ENCODE results near the gene TMEM87B.

Gene TMEM87B

DNA sequence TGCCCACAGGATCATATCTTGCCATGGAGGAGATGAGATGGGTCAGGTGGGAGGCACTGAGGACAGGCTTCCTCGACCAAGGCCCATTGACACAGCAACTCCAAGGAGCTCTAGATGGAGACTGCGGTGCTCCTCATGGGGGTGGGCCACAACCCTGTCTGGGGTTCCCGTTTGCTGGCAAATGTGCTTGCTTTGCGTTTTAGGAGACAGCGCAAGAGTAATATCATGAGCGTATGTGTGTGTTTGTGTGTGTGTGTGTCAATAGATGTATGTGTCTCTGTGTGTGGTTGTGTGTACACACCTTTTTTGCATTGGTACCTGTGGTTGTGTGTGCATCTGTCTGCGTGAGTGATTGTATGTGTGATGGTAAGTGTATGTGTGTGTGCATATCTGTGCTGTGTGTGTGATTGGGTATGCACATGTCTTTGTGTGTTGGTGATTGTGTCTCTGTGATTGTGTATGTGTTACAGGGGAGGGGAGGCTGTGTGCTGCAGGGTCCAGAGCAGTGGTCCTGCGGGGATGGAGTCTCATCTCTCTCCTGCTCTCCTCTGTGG lies 87.5 kb downstream of the TMEM87B start:
- H3K9ac ChIP-seq (ENCODE audit: low read length) = no peak overlapping the region
- H3K14ac ChIP-seq (ENCODE audit: low read length in 2 of 2) = no peak overlapping the region
- H2BK12ac ChIP-seq (ENCODE audit: low read length in 2 of 2) = no peak overlapping the region
- no peaks in the 10 kb centered on the region for H3K36me3 ChIP-seq (ENCODE audit: control insufficient read depth in 1 of 2, insufficient read depth in 2 of 2, low read depth in 1 of 2, low read length in 2 of 2)
- H4K8ac ChIP-seq (ENCODE audit: low read length) = no peak overlapping the region
- H3K79me1 ChIP-seq (replicated peaks; ENCODE audit: low read length, poor library complexity, severe bottlenecking) = no peaks in the 10 kb centered on the region
- no peak overlapping the region for H3K27ac ChIP-seq (ENCODE audit: low read length, poor library complexity, severe bottlenecking)
- no peak overlapping the region for H3K4me3 ChIP-seq (ENCODE audit: insufficient read depth in 1 of 2, low read depth in 1 of 2, low read length in 2 of 2)
- no peak overlapping the region for H2BK15ac ChIP-seq (ENCODE audit: low read depth, poor library complexity, severe bottlenecking)
- H3K9me3 ChIP-seq (ENCODE audit: control insufficient read depth, low read length) = no peaks in the 10 kb centered on the region
- H3K18ac ChIP-seq (ENCODE audit: low read depth in 1 of 2, low read length in 2 of 2) = no peak overlapping the region
- no peak overlapping the region for H2AK5ac ChIP-seq (ENCODE audit: low read length, severe bottlenecking)
- H3K4me2 ChIP-seq (ENCODE audit: low read length, poor library complexity, severe bottlenecking) = no peak overlapping the region
- H3K4me1 ChIP-seq (ENCODE audit: control insufficient read depth, insufficient read depth, low read depth, low read length) = peaks cover 10% of the 10 kb centered on the region
- peaks cover 0 to 6% of the 10 kb centered on the region in 2 experiments for H3K27me3 ChIP-seq (ENCODE audit: control insufficient read depth in 1 of 2, insufficient read depth in 1 of 2, low read length in 2 of 2)
- no peak for DNase-seq
- H2AFZ ChIP-seq (ENCODE audit: low read depth, low read length) = no peak overlapping the region
- no peak overlapping the region for H4K91ac ChIP-seq (ENCODE audit: low read length)
- no peak overlapping the region for H3K23ac ChIP-seq (ENCODE audit: low read length in 2 of 2)
- 93% methylated on average over 8 of the region's 8 CpGs for whole genome bisulfite sequencing
- no peak overlapping the region for H2BK120ac ChIP-seq (ENCODE audit: low read depth, low read length)
- no peak overlapping the region for H3K4ac ChIP-seq (ENCODE audit: low read depth in 1 of 2, low read length in 2 of 2)
- no peak overlapping the region for H2BK5ac ChIP-seq (ENCODE audit: low read depth, low read length, poor library complexity, severe bottlenecking)

- Histone ChIP-seq H2BK12ac (ENCODE audit: low read length in 2 of 2) (no peak overlapping the region), H2BK5ac (ENCODE audit: low read depth, low read length, poor library complexity, severe bottlenecking) (no peak overlapping the region), H3K4ac (ENCODE audit: low read depth in 1 of 2, low read length in 2 of 2) (no peak overlapping the region), H3K4me1 (ENCODE audit: control insufficient read depth, insufficient read depth, low read depth, low read length) (peaks cover 5% of the 10 kb centered on the region), H3K4me2 (ENCODE audit: low read length, poor library complexity, severe bottlenecking) (no peak overlapping the region), H2AFZ (ENCODE audit: low read depth, low read length) (no peak overlapping the region), H2BK15ac (ENCODE audit: low read depth, poor library complexity, severe bottlenecking) (no peak overlapping the region), H3K27me3 (ENCODE audit: control insufficient read depth in 1 of 2, insufficient read depth in 1 of 2, low read length in 2 of 2) (peaks cover 0 to 6% of the 10 kb centered on the region in 2 experiments), H2AK5ac (ENCODE audit: low read length, severe bottlenecking) (no peak overlapping the region), H3K18ac (ENCODE audit: low read depth in 1 of 2, low read length in 2 of 2) (no peak overlapping the region), H3K4me3 (ENCODE audit: insufficient read depth in 1 of 2, low read depth in 1 of 2, low read length in 2 of 2) (no peak overlapping the region), H3K23ac (ENCODE audit: low read length in 2 of 2) (no peak overlapping the region), H4K8ac (ENCODE audit: low read length) (no peak overlapping the region), H4K91ac (ENCODE audit: low read length) (no peak overlapping the region), H3K27ac (ENCODE audit: low read length, poor library complexity, severe bottlenecking) (no peak overlapping the region), H2BK120ac (ENCODE audit: low read depth, low read length) (no peak overlapping the region), H3K79me1 (replicated peaks; ENCODE audit: low read length, poor library complexity, severe bottlenecking) (no peaks in the 10 kb centered on the region), H3K36me3 (ENCODE audit: control insufficient read depth in 1 of 2, insufficient read depth in 2 of 2, low read depth in 1 of 2, low read length in 2 of 2) (no peaks in the 10 kb centered on the region), H3K9ac (ENCODE audit: low read length) (no peak overlapping the region), H3K14ac (ENCODE audit: low read length in 2 of 2) (no peak overlapping the region), H3K9me3 (ENCODE audit: control insufficient read depth, low read length) (no peaks in the 10 kb centered on the region)
- DNase-seq = no peak
- 90% methylated on average over 5 of the region's 5 CpGs for WGBS
These were observed 88.1 kb downstream of the TMEM87B start for GRCh38 chr2:112143150-112143549.

DNA sequence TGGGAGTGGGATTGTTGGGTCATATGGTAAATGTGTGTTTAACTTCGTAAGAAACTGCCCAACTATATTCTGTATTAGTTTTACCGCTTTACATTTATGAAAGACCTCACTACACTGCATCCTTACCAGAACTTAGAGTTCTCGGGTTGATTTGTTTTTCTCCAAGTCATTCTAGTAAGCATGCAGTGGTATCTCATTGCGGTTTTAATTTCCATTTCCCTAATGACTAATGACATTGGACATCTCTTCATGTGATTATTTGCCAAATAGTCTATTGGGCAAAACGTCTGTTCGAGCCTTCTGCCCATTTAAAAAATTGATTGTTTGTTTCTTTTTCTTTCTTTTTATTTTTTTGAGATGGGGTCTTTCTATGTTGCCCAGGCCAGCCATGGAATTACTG lies 89.9 kb downstream of the TMEM87B start:
- Histone ChIP-seq H4K91ac (ENCODE audit: low read length) (no peak overlapping the region), H3K14ac (ENCODE audit: low read length in 2 of 2) (no peak overlapping the region), H2BK5ac (ENCODE audit: low read depth, low read length, poor library complexity, severe bottlenecking) (no peak overlapping the region), H3K4me3 (ENCODE audit: insufficient read depth in 1 of 2, low read depth in 1 of 2, low read length in 2 of 2) (no peak overlapping the region), H3K9ac (ENCODE audit: low read length) (no peak overlapping the region), H3K9me3 (ENCODE audit: control insufficient read depth, low read length) (no peaks in the 10 kb centered on the region), H2BK15ac (ENCODE audit: low read depth, poor library complexity, severe bottlenecking) (no peak overlapping the region), H3K36me3 (ENCODE audit: control insufficient read depth in 1 of 2, insufficient read depth in 2 of 2, low read depth in 1 of 2, low read length in 2 of 2) (no peaks in the 10 kb centered on the region), H2BK120ac (ENCODE audit: low read depth, low read length) (no peak overlapping the region), H3K4me2 (ENCODE audit: low read length, poor library complexity, severe bottlenecking) (no peak overlapping the region), H3K18ac (ENCODE audit: low read depth in 1 of 2, low read length in 2 of 2) (no peak overlapping the region), H2BK12ac (ENCODE audit: low read length in 2 of 2) (no peak overlapping the region), H2AK5ac (ENCODE audit: low read length, severe bottlenecking) (no peak overlapping the region), H3K27me3 (ENCODE audit: control insufficient read depth in 1 of 2, insufficient read depth in 1 of 2, low read length in 2 of 2) (peaks cover 0 to 6% of the 10 kb centered on the region in 2 experiments), H3K4ac (ENCODE audit: low read depth in 1 of 2, low read length in 2 of 2) (no peak overlapping the region), H3K27ac (ENCODE audit: low read length, poor library complexity, severe bottlenecking) (no peak overlapping the region), H3K4me1 (ENCODE audit: control insufficient read depth, insufficient read depth, low read depth, low read length) (peaks cover 10% of the 10 kb centered on the region), H4K8ac (ENCODE audit: low read length) (no peak overlapping the region), H3K23ac (ENCODE audit: low read length in 2 of 2) (no peak overlapping the region), H2AFZ (ENCODE audit: low read depth, low read length) (no peak overlapping the region), H3K79me1 (replicated peaks; ENCODE audit: low read length, poor library complexity, severe bottlenecking) (no peaks in the 10 kb centered on the region)
- 100% methylated on average over 6 of the region's 6 CpGs for WGBS
- DNase-seq = no peak

DNA sequence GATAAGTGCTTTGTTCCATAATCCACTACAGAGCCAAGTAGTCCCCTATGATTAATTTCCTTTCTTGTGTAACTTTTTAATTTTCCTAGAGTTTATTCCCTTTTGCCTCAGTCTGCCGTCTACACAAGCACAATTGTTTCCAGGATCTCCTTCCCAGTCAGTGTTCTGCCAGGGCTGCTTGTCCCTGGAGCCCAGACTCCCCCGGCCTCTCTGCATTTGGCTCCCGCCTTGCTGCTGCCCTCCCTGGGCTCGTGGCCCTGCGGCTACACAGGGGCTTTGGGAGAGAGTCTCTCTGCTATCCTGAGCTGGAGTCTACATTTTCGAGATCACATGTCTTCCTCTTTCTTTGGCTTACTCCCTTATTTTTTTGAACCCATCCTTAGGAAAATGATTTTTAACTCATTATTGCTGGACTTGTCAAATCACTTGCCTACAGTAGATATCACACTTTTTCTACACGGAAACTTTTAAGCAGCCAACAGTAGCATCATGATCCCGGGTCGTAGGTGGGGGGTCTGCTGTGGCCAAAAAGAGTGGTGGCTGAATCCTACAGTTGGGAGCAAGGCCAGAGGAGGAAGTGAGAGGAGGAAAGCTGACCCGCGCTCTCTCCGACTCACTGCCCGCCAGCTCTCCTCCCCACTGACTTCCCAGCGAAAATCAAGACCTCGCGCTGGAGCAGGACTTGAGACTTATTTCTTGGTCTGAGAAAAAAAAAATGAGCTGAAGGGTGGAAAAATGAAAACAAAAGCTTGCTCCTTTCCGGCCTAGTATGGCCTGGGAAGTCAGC lies 92.5 kb downstream of the TMEM87B start:
- H3K4ac ChIP-seq (ENCODE audit: low read depth in 1 of 2, low read length in 2 of 2) = no peak overlapping the region
- H3K9ac ChIP-seq (ENCODE audit: low read length) = peak overlapping the region; percentile 83
- H3K9me3 ChIP-seq (ENCODE audit: control insufficient read depth, low read length) = no peaks in the 10 kb centered on the region
- no peaks in the 10 kb centered on the region for H3K79me1 ChIP-seq (replicated peaks; ENCODE audit: low read length, poor library complexity, severe bottlenecking)
- H2BK12ac ChIP-seq (ENCODE audit: low read length in 2 of 2) = no peak overlapping the region
- peaks cover 13% of the 10 kb centered on the region for H3K4me1 ChIP-seq (ENCODE audit: control insufficient read depth, insufficient read depth, low read depth, low read length)
- H2BK120ac ChIP-seq (ENCODE audit: low read depth, low read length) = no peak overlapping the region
- H3K18ac ChIP-seq (ENCODE audit: low read depth in 1 of 2, low read length in 2 of 2) = no peak overlapping the region
- H3K4me3 ChIP-seq (ENCODE audit: insufficient read depth in 1 of 2, low read depth in 1 of 2, low read length in 2 of 2) = peak overlapping the region in 1 of 2 experiments; percentile 48
- H4K8ac ChIP-seq (ENCODE audit: low read length) = no peak overlapping the region
- no peak overlapping the region for H2BK15ac ChIP-seq (ENCODE audit: low read depth, poor library complexity, severe bottlenecking)
- DNase-seq = no peak
- no peaks in the 10 kb centered on the region for H3K27me3 ChIP-seq (ENCODE audit: control insufficient read depth in 1 of 2, insufficient read depth in 1 of 2, low read length in 2 of 2)
- H3K4me2 ChIP-seq (ENCODE audit: low read length, poor library complexity, severe bottlenecking) = no peak overlapping the region
- H3K23ac ChIP-seq (ENCODE audit: low read length in 2 of 2) = no peak overlapping the region
- no peaks in the 10 kb centered on the region for H3K36me3 ChIP-seq (ENCODE audit: control insufficient read depth in 1 of 2, insufficient read depth in 2 of 2, low read depth in 1 of 2, low read length in 2 of 2)
- H3K27ac ChIP-seq (ENCODE audit: low read length, poor library complexity, severe bottlenecking) = no peak overlapping the region
- no peak overlapping the region for H2AFZ ChIP-seq (ENCODE audit: low read depth, low read length)
- H2BK5ac ChIP-seq (ENCODE audit: low read depth, low read length, poor library complexity, severe bottlenecking) = no peak overlapping the region
- 88% methylated on average over 12 of the region's 17 CpGs for WGBS
- no peak overlapping the region for H4K91ac ChIP-seq (ENCODE audit: low read length)
- H3K14ac ChIP-seq (ENCODE audit: low read length in 2 of 2) = no peak overlapping the region
- peak overlapping the region; percentile 31 for H2AK5ac ChIP-seq (ENCODE audit: low read length, severe bottlenecking)
